Stimulated activated CD8-positive, alpha-beta memory T cell treated with anti-CD3 and anti-CD28 coated beads, Interleukin-15, amount 100 ng/mL, for 4 hours (primary cell): Measurements from ENCODE around the gene KCNJ16.

Source experiments
- DNase-seq, 2 donors: peaks; one replicate each; pipeline ENCODE4 v3.0.0-alpha.2; 2020; ENCODE audit warnings: low read depth in 2 of 2

Gene KCNJ16

GRCh38 chr17:70169709-70170597 is 94.9 kb downstream of the KCNJ16 start:
- no peak for DNase-seq

GRCh38 chr17:70171159-70171558 is 96.1 kb downstream of the KCNJ16 start:
- no peak for DNase-seq

- DNase-seq = no peak
These were observed 97.4 kb downstream of the KCNJ16 start for GRCh38 chr17:70172449-70172848.

GRCh38 chr17:70172923-70173322 is 97.9 kb downstream of the KCNJ16 start:
- no peak for DNase-seq

GRCh38 chr17:70173681-70174080 is 98.7 kb downstream of the KCNJ16 start:
- no peak for DNase-seq

GRCh38 chr17:70181376-70181775 is 106.4 kb downstream of the KCNJ16 start:
- DNase-seq = no peak

GRCh38 chr17:70181866-70182265 is 106.8 kb downstream of the KCNJ16 start:
- DNase-seq = no peak

GRCh38 chr17:70183508-70183907 is 108.5 kb downstream of the KCNJ16 start:
- no peak for DNase-seq

- DNase-seq = no peak
These were observed 109.2 kb downstream of the KCNJ16 start for GRCh38 chr17:70184207-70184606.

- no peak for DNase-seq
These were observed 109.7 kb downstream of the KCNJ16 start for GRCh38 chr17:70184770-70185169.
